HepG2 (cell line): Measurements from ENCODE around the gene DCHS2. TPM values are rescaled to one million over a fixed set of nuclear protein-coding genes. Genes with fewer than 3 reads are reported as not detected.

ENCODE experiments used
- ATAC-seq: fragments of 200-7000 bp; cut with Tn5 transposase; 3 replicates; pipeline ENCODE4 v1.9.1; 2020; ENCODE audit warnings: mild to moderate bottlenecking, moderate library complexity
- BruUV-seq: library from RNA; stranded (reverse); fragments of 400-500 nt; replicated peaks from 2 replicates; lab custom pipeline; 2021; lab: Mats Ljungman, UMichigan
- CTCF ChIA-PET: fragments of 300-600 bp; formaldehyde crosslinking; extraction: SDS; loops from one replicate; lab custom pipeline; 2021; ENCODE audit warnings: low total read pairs, inconsistent platforms, low intra/inter-chr PET ratio; lab: Yijun Ruan, JAX
- POLR2A ChIA-PET: fragments of 350-600 bp; sonication (Branson Sonifier 250); formaldehyde crosslinking; loops from one replicate; lab custom pipeline; 2020; ENCODE audit warnings: antibody characterized with exemption, inconsistent platforms; lab: Yijun Ruan, JAX
- DNase-seq: peaks from one replicate; pipeline ENCODE4 v3.0.0-alpha.2; 2015; ENCODE audit warnings: low spot score
- FAIRE-seq: peaks from 3 replicates; lab custom pipeline; 2011; peaks lifted over from hg19 to GRCh38; lab: Jason Lieb, UNC
- H2AFZ ChIP-seq: one replicate; pipeline ENCODE4 v1.6.1; 2011; ENCODE audit warnings: low read length, inconsistent platforms
- H3K27ac ChIP-seq: fragments of 300-600 bp; 3 replicates; pipeline ENCODE4 v1.8.0; 2011; ENCODE audit warnings: mixed run types, mild to moderate bottlenecking, mixed read lengths, low read length, inconsistent platforms; ENCODE audit not compliant: insufficient read depth; ENCODE audit errors: extremely low read length
- H3K27me3 ChIP-seq, 2 experiments: fragments of 200-600 bp in 1 of 2; 2 replicates in 1 of 2; 3 replicates in 1 of 2; pipeline versions ENCODE4 v1.6.0 to v1.8.0; 2011; ENCODE audit warnings: low read length in 2 of 2, mild to moderate bottlenecking in 2 of 2, moderate library complexity in 2 of 2, inconsistent platforms in 1 of 2; ENCODE audit not compliant: insufficient read depth in 2 of 2, control insufficient read depth in 1 of 2
- H3K36me3 ChIP-seq, 2 experiments: fragments of 200-600 bp in 1 of 2; replicated peaks in 1 of 2; 2 replicates in 1 of 2; 3 replicates in 1 of 2; pipeline versions ENCODE4 v1.5.1 to v1.8.0; 2011; ENCODE audit warnings: low read length in 2 of 2, inconsistent platforms in 1 of 2; ENCODE audit not compliant: insufficient read depth in 2 of 2, control insufficient read depth in 1 of 2
- H3K4me1 ChIP-seq: 2 replicates; pipeline ENCODE4 v1.5.1; 2012; ENCODE audit warnings: low read length, inconsistent platforms; ENCODE audit not compliant: insufficient read depth
- H3K4me2 ChIP-seq: 2 replicates; pipeline ENCODE4 v1.6.0; 2011; ENCODE audit warnings: low read depth, low read length, inconsistent platforms
- H3K4me3 ChIP-seq, 3 experiments: fragments of 200-600 bp in 1 of 3; sonication (generic), shearing (Covaris generic) in 1 of 3; replicated peaks in 1 of 3; 2 replicates each; pipeline ENCODE4 v1.5.1; 2011 to 2016; ENCODE audit warnings: low read length in 3 of 3, inconsistent platforms in 2 of 3, low read depth in 2 of 3, mild to moderate bottlenecking in 2 of 3, control low read depth in 1 of 3, mixed read lengths in 1 of 3; ENCODE audit not compliant: insufficient read depth in 1 of 3
- H3K79me2 ChIP-seq: one replicate; pipeline ENCODE4 v1.6.1; 2011; ENCODE audit warnings: low read length, inconsistent platforms; ENCODE audit not compliant: insufficient read depth
- H3K9ac ChIP-seq: 2 replicates; pipeline ENCODE4 v1.6.0; 2011; ENCODE audit warnings: mild to moderate bottlenecking, low read depth, low read length, inconsistent platforms; ENCODE audit not compliant: insufficient read depth
- H3K9me3 ChIP-seq: 2 replicates; pipeline ENCODE4 v1.5.1; 2012; ENCODE audit warnings: mild to moderate bottlenecking, low read length
- H4K20me1 ChIP-seq: 2 replicates; pipeline ENCODE4 v1.6.0; 2011; ENCODE audit warnings: inconsistent platforms, mild to moderate bottlenecking, low read length, moderate library complexity; ENCODE audit not compliant: insufficient read depth
- ATF1 ChIP-seq: IDR thresholded peaks from 2 replicates; pipeline ENCODE4 v1.6.1; 2016; ENCODE audit warnings: mild to moderate bottlenecking, control low read depth
- NFAT5 ChIP-seq: sonication (generic); formaldehyde crosslinking; IDR thresholded peaks from 2 replicates; pipeline ENCODE4 v1.4.0; 2020; ENCODE audit warnings: missing genetic modification reagents
- TRIM24 ChIP-seq: sonication (generic); formaldehyde crosslinking; IDR thresholded peaks from 2 replicates; pipeline ENCODE4 v1.8.0; 2022; ENCODE audit warnings: mild to moderate bottlenecking, missing genetic modification reagents
- ZNF747 ChIP-seq: sonication (generic); formaldehyde crosslinking; IDR thresholded peaks from 2 replicates; pipeline ENCODE4 v1.8.1; 2023; ENCODE audit warnings: missing genetic modification reagents, mild to moderate bottlenecking, borderline replicate concordance
- WGBS: methylation state at CpG from one replicate; pipeline ENCODE4 v1.1.6; 2017; ENCODE audit warnings: low lambda C conversion rate; 5-methylcytosine and 5-hydroxymethylcytosine counted together
- in situ Hi-C: cut with HindIII; loops from 2 replicates; pipeline ENCODE4 v1.10.0; 2017; ENCODE audit warnings: low pct_unique_long_range_greater_than_20kb; ENCODE audit not compliant: extremely low pct_ligation_motif_present
- intact Hi-C: fragments of 100-400 bp; cut with micrococcal nuclease; formaldehyde crosslinking; loops from one replicate; pipeline ENCODE4 v1.10.0; 2022; ENCODE audit not compliant: unreplicated experiment
- polyA plus RNA-seq, 8 experiments: library from polyadenylated mRNA; depleted of rRNA in 3 of 8; stranded (reverse) in 7 of 8; unstranded in 1 of 8; fragments of >200 nt; fragmentation: Illumina TruSeq in 4 of 8; extraction: Trizol in 4 of 8; gene quantifications; 2 replicates each; pipeline versions ENCODE4 v1.2.1 to v1.2.3, GENCODE V29; 2011 to 2016; ENCODE audit warnings: low read depth in 4 of 8, missing spikeins in 1 of 8, mixed read lengths in 1 of 8; ENCODE audit not compliant: insufficient read depth in 1 of 8
- total RNA-seq, 5 experiments: library from RNA; depleted of rRNA; stranded (reverse); fragments of >200 nt; fragmentation: Illumina TruSeq; extraction: Trizol; gene quantifications; 2 replicates each; pipeline ENCODE4 v1.2.3, GENCODE V29; 2016; ENCODE audit warnings: low read depth in 1 of 5

Gene DCHS2
- total and polyA plus RNA-seq, 2 of the 13 experiments (the other 11 are each of a cell fraction or from before 2014, with no cell fraction given), result 0.03 TPM; not detected in 1

- WGBS, result 0% methylated on average over 4 of the region's 4 CpGs
- no peaks in the 10 kb centered on the region for H3K9me3 ChIP-seq
- H3K27ac ChIP-seq, result no peak overlapping the region
- in situ Hi-C loops (no loop called here), intact Hi-C loops (no loop called here)
- H3K9ac ChIP-seq, result no peak overlapping the region
- TF ChIP-seq NFAT5 (CRISPR knock-in tag) (no peak), ZNF747 (no peak), TRIM24 (CRISPR knock-in tag) (no peak), ATF1 (no peak)
- no peaks in the 10 kb centered on the region for H3K36me3 ChIP-seq
- no peak overlapping the region for H2AFZ ChIP-seq
- no peak overlapping the region for H3K4me2 ChIP-seq
- POLR2A ChIA-PET, result no interaction called here
- no peaks in the 10 kb centered on the region for H3K79me2 ChIP-seq
- DNase-seq, result no peak
- H4K20me1 ChIP-seq, result no peaks in the 10 kb centered on the region
- BruUV-seq, result no TSS peak
- CTCF ChIA-PET, result no interaction called here
- H3K4me3 ChIP-seq, result no peak overlapping the region
- no peak for ATAC-seq
- no peak for FAIRE-seq
- H3K27me3 ChIP-seq, result no peaks in the 10 kb centered on the region
- no peaks in the 10 kb centered on the region for H3K4me1 ChIP-seq
These were observed 130.1 kb downstream of the DCHS2 start for GRCh38 chr4:154361450-154361849.
